Measurements from ENCODE around the gene AGFG2.
"Not testable (repeated sequence)": the region's sequence is repeated elsewhere in the genome, so short reads cannot be mapped to it uniquely, and the experiment has no call there.

The AGFG2 gene

GRCh38 chr7:100510437-100511239 is 28.4 kb upstream of the AGFG2 start:
- Mint-ChIP-seq H3K4me3 (no peak overlapping the region), H3K4me1 (peaks cover 3% of the 10 kb centered on the region), H3K27ac (no peak overlapping the region), H3K9me3 (no peaks in the 10 kb centered on the region), H3K27me3 (peaks cover 7% of the 10 kb centered on the region), H3K36me3 (no peaks in the 10 kb centered on the region)
- no peak for ATAC-seq (ENCODE audit: low read depth)
- DNase-seq (ENCODE audit: low spot score in 2 of 2) = no peak

- ATAC-seq (ENCODE audit: low read depth) = no peak
- Mint-ChIP-seq H3K4me3 (no peak overlapping the region), H3K27me3 (peaks cover 5% of the 10 kb centered on the region), H3K4me1 (peaks cover 8% of the 10 kb centered on the region), H3K9me3 (no peaks in the 10 kb centered on the region), H3K36me3 (no peaks in the 10 kb centered on the region), H3K27ac (no peak overlapping the region)
- no peak for DNase-seq (ENCODE audit: low spot score in 2 of 2)
Measured at GRCh38 chr7:100513212-100513810, 25.7 kb upstream of the AGFG2 start.

GRCh38 chr7:100515072-100515532 is 23.9 kb upstream of the AGFG2 start:
- ATAC-seq (ENCODE audit: low read depth) (no peak), DNase-seq (ENCODE audit: low spot score in 2 of 2) (no peak)
- H3K27me3 Mint-ChIP-seq = peaks cover 2% of the 10 kb centered on the region
- H3K4me1 Mint-ChIP-seq = peaks cover 8% of the 10 kb centered on the region
- H3K4me3 Mint-ChIP-seq = no peak overlapping the region
- H3K9me3 Mint-ChIP-seq = no peaks in the 10 kb centered on the region
- H3K27ac Mint-ChIP-seq = no peak overlapping the region
- H3K36me3 Mint-ChIP-seq = no peaks in the 10 kb centered on the region

- Mint-ChIP-seq H3K4me3 (no peak overlapping the region), H3K27ac (no peak overlapping the region), H3K9me3 (no peaks in the 10 kb centered on the region), H3K27me3 (peaks cover 2% of the 10 kb centered on the region), H3K36me3 (no peaks in the 10 kb centered on the region), H3K4me1 (peaks cover 11% of the 10 kb centered on the region)
- DNase-seq (ENCODE audit: low spot score in 2 of 2) (no peak), ATAC-seq (ENCODE audit: low read depth) (peak; percentile 62)
Measured at GRCh38 chr7:100516135-100516812, 22.7 kb upstream of the AGFG2 start.

GRCh38 chr7:100517305-100517704 is 21.7 kb upstream of the AGFG2 start:
- Mint-ChIP-seq H3K4me1 (peaks cover 14% of the 10 kb centered on the region), H3K9me3 (no peaks in the 10 kb centered on the region), H3K36me3 (no peaks in the 10 kb centered on the region), H3K4me3 (no peak overlapping the region), H3K27ac (no peak overlapping the region), H3K27me3 (peaks cover 2% of the 10 kb centered on the region)
- ATAC-seq (ENCODE audit: low read depth) = no peak
- no peak for DNase-seq (ENCODE audit: low spot score in 2 of 2)

- Mint-ChIP-seq H3K4me3 (no peak overlapping the region), H3K9me3 (no peaks in the 10 kb centered on the region), H3K27ac (no peak overlapping the region), H3K4me1 (peaks cover 14% of the 10 kb centered on the region), H3K27me3 (no peaks in the 10 kb centered on the region), H3K36me3 (no peaks in the 10 kb centered on the region)
- ATAC-seq (ENCODE audit: low read depth) = no peak
- DNase-seq (ENCODE audit: low spot score in 2 of 2) = no peak
Measured at GRCh38 chr7:100519580-100519979, 19.4 kb upstream of the AGFG2 start.

- no peaks in the 10 kb centered on the region for H3K9me3 Mint-ChIP-seq
- no peak overlapping the region for H3K4me3 Mint-ChIP-seq
- no peak overlapping the region for H3K27ac Mint-ChIP-seq
- H3K36me3 Mint-ChIP-seq = no peaks in the 10 kb centered on the region
- ATAC-seq (ENCODE audit: low read depth) (no peak), DNase-seq (ENCODE audit: low spot score in 2 of 2) (no peak)
- H3K27me3 Mint-ChIP-seq = no peaks in the 10 kb centered on the region
- H3K4me1 Mint-ChIP-seq = peaks cover 12% of the 10 kb centered on the region
Measured at GRCh38 chr7:100520138-100520537, 18.9 kb upstream of the AGFG2 start.

- Mint-ChIP-seq H3K27me3 (no peaks in the 10 kb centered on the region), H3K27ac (no peak overlapping the region), H3K36me3 (no peaks in the 10 kb centered on the region), H3K4me3 (no peak overlapping the region), H3K9me3 (no peaks in the 10 kb centered on the region), H3K4me1 (peaks cover 9% of the 10 kb centered on the region)
- ATAC-seq (ENCODE audit: low read depth) (no peak), DNase-seq (ENCODE audit: low spot score in 2 of 2) (no peak)
Measured at GRCh38 chr7:100521076-100521475, 17.9 kb upstream of the AGFG2 start.

GRCh38 chr7:100521909-100522593 is 17.0 kb upstream of the AGFG2 start:
- H3K9me3 Mint-ChIP-seq; H3K27me3 Mint-ChIP-seq; H3K27ac Mint-ChIP-seq; H3K4me1 Mint-ChIP-seq; H3K36me3 Mint-ChIP-seq; H3K4me3 Mint-ChIP-seq; DNase-seq (ENCODE audit: low spot score in 2 of 2): not testable (repeated sequence)
- ATAC-seq (ENCODE audit: low read depth) = peak; percentile 39

GRCh38 chr7:100523192-100523591 is 15.8 kb upstream of the AGFG2 start:
- H3K27ac Mint-ChIP-seq; H3K4me1 Mint-ChIP-seq; H3K27me3 Mint-ChIP-seq; H3K4me3 Mint-ChIP-seq; H3K36me3 Mint-ChIP-seq; DNase-seq (ENCODE audit: low spot score in 2 of 2); ATAC-seq (ENCODE audit: low read depth); H3K9me3 Mint-ChIP-seq: not testable (repeated sequence)

- not testable (repeated sequence) for H3K9me3 Mint-ChIP-seq; ATAC-seq (ENCODE audit: low read depth); H3K36me3 Mint-ChIP-seq
Measured at GRCh38 chr7:100528108-100528866, 10.7 kb upstream of the AGFG2 start.

GRCh38 chr7:100532165-100533022 is 6.6 kb upstream of the AGFG2 start:
- H3K4me1 Mint-ChIP-seq = peaks cover 2% of the 10 kb centered on the region
- no peaks in the 10 kb centered on the region for H3K36me3 Mint-ChIP-seq
- no peak overlapping the region for H3K4me3 Mint-ChIP-seq
- no peak overlapping the region for H3K27ac Mint-ChIP-seq
- H3K9me3 Mint-ChIP-seq = no peaks in the 10 kb centered on the region
- H3K27me3 Mint-ChIP-seq = peaks cover 2% of the 10 kb centered on the region
- no peak for ATAC-seq (ENCODE audit: low read depth)
- DNase-seq (ENCODE audit: low spot score in 2 of 2) = no peak

More at GRCh38 chr7:100528108-100528866, 10.7 kb upstream of the AGFG2 start:
- not testable (repeated sequence) for H3K4me1 Mint-ChIP-seq; H3K27me3 Mint-ChIP-seq; H3K27ac Mint-ChIP-seq; DNase-seq (ENCODE audit: low spot score in 2 of 2); H3K4me3 Mint-ChIP-seq

GRCh38 chr7:100535982-100536381 is 3.0 kb upstream of the AGFG2 start:
- DNase-seq (ENCODE audit: low spot score in 2 of 2); H3K27ac Mint-ChIP-seq; ATAC-seq (ENCODE audit: low read depth); H3K9me3 Mint-ChIP-seq; H3K27me3 Mint-ChIP-seq; H3K4me3 Mint-ChIP-seq; H3K36me3 Mint-ChIP-seq: not testable (repeated sequence)
- peaks cover 10% of the 10 kb centered on the region for H3K4me1 Mint-ChIP-seq
